Fibroblast of the aortic adventitia (primary cell): ENCODE results near the gene SORCS1. TPM values are rescaled to one million over a fixed set of nuclear protein-coding genes. Genes with fewer than 3 reads are reported as not detected.

Source experiments
- DNase-seq: peaks from one replicate; pipeline ENCODE4 v3.0.0-alpha.2; 2010; ENCODE audit warnings: low read depth
- H3K4me3 ChIP-seq: 2 replicates; pipeline ENCODE4 v1.5.1; 2011; ENCODE audit warnings: low read depth, mild to moderate bottlenecking, control low read depth, low read length, moderate library complexity
- total RNA-seq: library from RNA; depleted of rRNA; stranded (reverse); fragments of >200 nt; gene quantifications from 2 replicates; pipeline ENCODE4 v1.2.3, GENCODE V29; 2012; ENCODE audit warnings: low replicate concordance
- TF ChIP-seq, protein P1 (sequence below): IDR thresholded peaks from 2 replicates; pipeline ENCODE4 v1.5.1; 2011; ENCODE audit warnings: mild to moderate bottlenecking, low read length, control low read depth, inconsistent platforms; ENCODE audit not compliant: insufficient read depth

Gene SORCS1
- total RNA-seq, 1 donor: not detected

GRCh38 chr10:106566873-106567272 is 597.6 kb downstream of the SORCS1 start:
- TF ChIP-seq, protein P1, sequence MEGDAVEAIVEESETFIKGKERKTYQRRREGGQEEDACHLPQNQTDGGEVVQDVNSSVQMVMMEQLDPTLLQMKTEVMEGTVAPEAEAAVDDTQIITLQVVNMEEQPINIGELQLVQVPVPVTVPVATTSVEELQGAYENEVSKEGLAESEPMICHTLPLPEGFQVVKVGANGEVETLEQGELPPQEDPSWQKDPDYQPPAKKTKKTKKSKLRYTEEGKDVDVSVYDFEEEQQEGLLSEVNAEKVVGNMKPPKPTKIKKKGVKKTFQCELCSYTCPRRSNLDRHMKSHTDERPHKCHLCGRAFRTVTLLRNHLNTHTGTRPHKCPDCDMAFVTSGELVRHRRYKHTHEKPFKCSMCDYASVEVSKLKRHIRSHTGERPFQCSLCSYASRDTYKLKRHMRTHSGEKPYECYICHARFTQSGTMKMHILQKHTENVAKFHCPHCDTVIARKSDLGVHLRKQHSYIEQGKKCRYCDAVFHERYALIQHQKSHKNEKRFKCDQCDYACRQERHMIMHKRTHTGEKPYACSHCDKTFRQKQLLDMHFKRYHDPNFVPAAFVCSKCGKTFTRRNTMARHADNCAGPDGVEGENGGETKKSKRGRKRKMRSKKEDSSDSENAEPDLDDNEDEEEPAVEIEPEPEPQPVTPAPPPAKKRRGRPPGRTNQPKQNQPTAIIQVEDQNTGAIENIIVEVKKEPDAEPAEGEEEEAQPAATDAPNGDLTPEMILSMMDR: no peak
- H3K4me3 ChIP-seq: no peak overlapping the region
- DNase-seq: no peak

- TF ChIP-seq, protein P1: no peak
- no peak overlapping the region for H3K4me3 ChIP-seq
- DNase-seq: no peak
Observed at GRCh38 chr10:106565546-106565945, 599.0 kb downstream of the SORCS1 start.

DNA sequence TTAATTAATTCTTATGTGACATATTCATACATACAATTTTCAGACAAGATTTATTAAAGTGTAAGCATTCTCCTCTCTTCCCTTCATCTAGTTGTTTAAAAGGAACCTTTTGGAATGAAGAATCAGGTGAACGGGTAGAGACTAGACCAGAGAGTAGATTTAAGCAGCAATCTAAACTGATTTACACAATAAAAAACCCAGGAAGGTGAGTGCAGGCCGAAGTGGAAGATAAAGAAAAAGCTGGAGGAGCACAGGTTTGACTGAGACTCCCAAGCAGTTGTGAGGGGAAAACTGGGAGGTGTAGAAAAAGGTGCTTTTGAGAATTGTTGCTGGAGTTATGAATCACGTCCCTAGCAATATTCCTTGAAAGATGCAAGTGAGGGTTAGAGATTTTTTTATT is 601.1 kb downstream of the SORCS1 start:
- no peak overlapping the region for H3K4me3 ChIP-seq
- TF ChIP-seq, protein P1: no peak
- DNase-seq: no peak

GRCh38 chr10:106560925-106561640 is 603.4 kb downstream of the SORCS1 start:
- no peak overlapping the region for H3K4me3 ChIP-seq
- TF ChIP-seq, protein P1: no peak
- DNase-seq: peak; percentile 61

GRCh38 chr10:106559442-106559841 is 605.1 kb downstream of the SORCS1 start:
- TF ChIP-seq, protein P1: no peak
- peak; percentile 26 for DNase-seq
- H3K4me3 ChIP-seq: no peak overlapping the region

DNA sequence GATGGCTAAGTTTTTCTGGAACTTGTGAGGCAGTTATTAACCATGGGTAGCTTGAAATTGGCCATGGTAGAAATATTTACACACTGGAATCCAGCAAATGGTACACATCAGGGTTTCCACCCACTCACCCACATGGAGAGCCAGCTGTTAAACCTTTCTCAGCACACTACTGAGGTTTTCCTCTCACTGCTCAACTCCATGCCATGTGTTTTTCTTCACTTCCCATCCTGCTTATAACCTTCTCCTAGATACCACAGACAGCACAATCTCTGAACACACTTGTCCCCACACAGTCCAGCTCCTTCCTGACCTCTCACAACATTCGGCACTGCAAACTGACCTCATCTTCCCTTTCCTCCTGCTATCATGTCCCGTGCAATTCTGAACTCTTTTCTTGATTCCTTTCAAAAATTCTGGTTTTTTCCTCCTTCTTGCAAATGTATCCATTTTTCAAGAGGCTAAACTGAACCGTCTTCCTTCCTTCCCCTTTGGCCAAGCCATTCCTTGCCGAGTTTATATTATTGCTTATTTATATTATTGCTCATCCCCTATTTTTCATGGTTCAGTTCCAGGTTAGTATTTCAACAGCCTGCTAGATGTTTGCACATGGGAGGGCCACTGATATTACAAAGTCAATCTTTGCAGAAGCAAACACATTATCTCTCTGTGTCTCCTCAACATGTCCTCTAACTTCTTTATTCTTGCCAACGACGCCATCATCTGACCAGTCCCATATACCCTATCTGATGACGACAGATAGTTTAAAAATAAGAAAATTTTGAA is 606.4 kb downstream of the SORCS1 start:
- TF ChIP-seq, protein P1: no peak
- H3K4me3 ChIP-seq: no peak overlapping the region
- DNase-seq: peak; percentile 21
